HG03354 (cell line): ENCODE measurements around the gene MTIF3.
A peak's percentile ranks its signal among the peaks of the same experiment; 100 is the strongest.

Experiments used
- ATAC-seq: cut with Tn5 transposase; IDR thresholded peaks from one replicate; pipeline ENCODE4 v1.9.1; 2021; ENCODE audit warnings: mild to moderate bottlenecking; ENCODE audit not compliant: unreplicated experiment, poor library complexity, severe bottlenecking

MTIF3 gene

DNA sequence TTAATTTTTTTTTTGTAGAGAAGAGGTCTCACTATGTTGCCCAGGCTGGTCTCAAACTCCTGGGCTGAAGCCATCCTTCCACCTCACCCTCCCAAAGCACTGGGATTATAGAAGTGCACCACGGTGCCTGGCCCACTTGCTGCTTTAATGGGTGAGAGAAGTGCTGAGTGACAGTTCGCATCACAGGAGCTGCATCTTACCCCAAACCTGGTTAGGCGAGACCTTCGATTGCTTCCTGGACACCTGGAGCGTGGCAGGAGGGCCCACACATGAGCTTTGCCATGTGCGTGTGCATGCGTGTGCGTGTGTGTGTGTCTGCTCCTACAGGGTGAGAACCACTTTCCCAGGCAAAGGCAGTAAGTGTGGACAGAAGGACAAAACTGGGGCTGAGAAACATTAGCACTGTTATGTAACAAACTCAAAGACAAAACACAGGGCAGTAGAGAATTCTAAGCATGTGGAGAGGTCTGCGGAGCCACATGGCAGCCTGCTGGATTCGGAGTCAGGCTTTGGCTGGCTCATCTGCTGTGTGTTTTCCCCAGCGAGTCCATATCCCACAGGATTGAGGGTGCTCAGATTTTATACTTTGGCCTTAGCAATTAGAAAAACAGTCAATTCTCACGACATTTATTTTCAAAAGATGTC lies 11.7 kb upstream of the MTIF3 start:
- ATAC-seq, result no peak

DNA sequence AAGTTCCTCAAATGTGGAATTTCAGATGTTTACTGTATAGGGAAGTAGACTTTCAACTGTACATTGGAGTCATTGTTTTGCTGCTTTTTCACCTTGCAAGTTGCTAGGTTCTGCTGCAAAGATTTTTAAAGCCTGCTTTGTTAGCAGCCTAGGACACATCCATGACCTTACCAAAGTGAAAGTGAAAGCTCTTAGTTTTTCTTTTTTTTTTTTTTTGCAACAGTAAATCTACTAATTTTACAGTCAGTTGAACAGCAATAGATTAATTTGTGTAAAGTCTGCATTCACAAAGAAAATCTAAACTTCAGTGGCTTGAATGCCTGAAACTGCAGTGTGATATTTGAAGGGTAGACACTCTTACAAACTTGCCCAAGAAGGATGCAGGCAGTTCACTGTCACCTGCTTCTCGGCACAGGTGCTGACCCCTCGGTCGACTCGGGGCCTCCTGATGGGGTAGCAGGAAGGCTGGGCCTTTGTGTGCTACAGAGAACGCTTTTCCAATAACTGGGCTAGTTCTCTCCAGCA lies 5.0 kb upstream of the MTIF3 start:
- ATAC-seq, result no peak

DNA sequence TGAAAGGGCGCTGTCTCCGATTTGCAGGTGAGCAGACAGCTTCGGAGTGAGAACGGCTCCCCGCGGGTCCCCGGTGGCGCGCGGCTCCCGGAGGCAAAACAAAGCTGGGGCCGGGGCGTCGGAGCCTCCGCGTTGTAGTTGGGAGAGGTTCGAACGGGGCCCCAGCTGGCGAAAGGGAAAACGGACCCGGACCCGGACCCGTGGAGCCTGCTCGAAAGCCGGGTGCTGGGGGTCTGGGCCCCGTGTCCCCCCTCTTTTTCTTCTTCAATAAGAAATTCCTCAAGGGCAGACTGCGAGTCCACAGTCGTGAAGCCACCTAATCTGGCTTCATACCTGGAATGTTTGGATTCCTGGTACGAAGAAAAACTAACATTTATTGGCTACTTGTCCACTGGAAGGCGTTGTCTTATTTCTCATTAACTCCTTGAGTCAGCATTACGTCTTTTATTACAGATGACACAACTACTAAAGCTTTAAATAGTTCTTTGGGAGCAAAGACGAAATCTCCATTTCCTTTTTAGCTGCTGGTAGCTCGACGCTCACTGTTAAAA lies 632 bp upstream of the MTIF3 start:
- no peak for ATAC-seq

DNA sequence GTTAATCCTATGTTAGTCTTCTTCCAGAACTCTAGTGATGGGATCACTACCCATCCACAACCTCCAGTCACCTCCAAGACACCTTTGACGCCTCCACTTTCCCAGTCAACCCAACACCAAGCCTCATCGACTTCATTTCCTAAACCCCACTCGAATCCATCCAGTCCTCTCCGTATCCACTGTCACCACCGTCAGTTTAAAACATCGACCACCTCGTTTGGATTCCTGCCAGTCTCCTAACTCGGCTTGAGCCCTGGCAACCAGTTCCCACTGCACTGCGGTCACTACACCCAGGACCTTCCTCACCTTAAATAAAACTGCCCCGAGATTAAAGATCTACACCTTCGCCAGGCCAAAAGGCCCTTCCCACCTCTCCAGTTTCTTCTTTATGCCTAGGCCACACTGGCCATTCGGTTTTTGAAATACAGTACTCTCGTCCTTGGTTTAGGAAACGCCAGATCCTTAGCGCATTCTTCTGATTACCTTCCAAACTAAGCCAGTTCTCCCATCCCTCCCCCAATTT lies 1.2 kb downstream of the MTIF3 start:
- no peak for ATAC-seq

- ATAC-seq, result no peak
Measured at GRCh38 chr13:27448308-27448707, 2.1 kb downstream of the MTIF3 start.

DNA sequence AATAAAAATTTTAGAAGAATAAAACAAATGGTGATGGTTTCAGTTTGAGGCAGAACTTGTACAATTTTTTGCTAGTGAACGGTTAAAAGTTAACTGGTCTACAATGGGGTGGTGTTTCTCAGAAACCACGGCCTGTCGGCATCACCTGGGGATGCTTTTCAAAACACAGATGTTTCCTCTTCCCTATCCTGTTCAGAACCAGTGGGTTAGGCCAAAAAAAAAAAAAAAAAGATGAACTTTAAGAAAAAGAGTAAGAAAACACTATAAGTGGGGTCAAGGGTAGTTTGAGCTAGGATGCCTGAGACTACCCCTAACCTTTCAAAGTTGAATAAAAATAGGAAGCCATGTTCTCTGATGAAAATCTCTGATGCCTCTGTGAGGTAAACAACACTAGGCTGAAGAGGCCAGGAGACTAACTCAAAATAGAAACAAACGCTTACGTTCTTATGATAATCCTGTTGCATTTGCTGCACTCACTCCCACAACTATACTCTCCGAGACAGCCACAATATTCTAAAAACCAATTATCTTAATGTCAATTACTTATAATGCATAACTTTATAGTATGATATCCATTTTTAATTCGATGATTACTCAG lies 3.3 kb downstream of the MTIF3 start:
- ATAC-seq, result peak; percentile 35

GRCh38 chr13:27442797-27443196 lies 7.6 kb downstream of the MTIF3 start:
- ATAC-seq, result no peak

DNA sequence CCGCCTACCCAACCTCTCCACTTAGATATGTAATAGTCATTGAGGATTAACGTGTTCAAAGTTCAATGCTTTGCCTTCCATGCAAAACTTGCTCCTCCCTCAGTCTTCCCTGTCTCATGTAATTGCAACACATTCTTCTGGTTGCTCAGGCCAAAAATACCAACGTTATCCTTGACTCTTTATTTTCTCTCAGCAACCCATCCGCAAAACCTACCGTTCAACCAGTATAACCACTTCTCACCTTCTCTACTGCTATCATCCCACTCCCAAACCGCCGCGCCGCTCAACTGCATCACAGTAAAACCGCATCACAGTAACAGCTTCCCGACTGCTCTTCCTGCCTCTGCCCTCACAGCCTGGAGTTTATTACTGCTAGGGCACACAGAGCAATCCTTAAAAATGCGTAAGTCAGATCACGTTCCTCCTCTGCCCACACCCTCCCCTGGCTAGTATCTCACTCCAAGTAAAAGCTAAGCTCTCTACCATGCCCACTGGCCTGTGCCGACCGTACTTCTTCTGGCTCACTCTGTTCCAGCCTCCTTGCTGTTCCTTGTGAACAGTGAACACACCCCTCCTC lies 8.2 kb downstream of the MTIF3 start:
- no peak for ATAC-seq

DNA sequence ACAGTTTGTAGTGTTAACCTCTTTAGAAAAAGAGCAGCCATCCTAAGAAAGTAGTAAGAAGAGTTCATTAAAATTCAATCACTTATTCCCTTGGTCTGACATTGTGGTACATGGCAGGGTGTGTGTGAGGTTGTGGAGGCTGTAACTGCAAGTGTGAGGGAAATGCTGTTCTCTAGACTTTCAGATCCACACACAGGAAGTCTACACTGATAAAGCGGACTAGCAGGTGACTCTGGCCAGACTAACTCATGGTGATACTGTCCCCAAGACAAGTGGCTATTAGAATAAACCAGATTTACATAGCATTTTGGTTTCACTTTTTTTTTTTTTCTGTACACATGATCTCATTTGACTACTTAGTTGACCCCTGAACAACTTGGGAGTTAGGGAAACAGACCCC lies 10.0 kb downstream of the MTIF3 start:
- ATAC-seq, result peak; percentile 85

- no peak for ATAC-seq
Measured at GRCh38 chr13:27437126-27437525, 13.2 kb downstream of the MTIF3 start.

GRCh38 chr13:27432611-27433210 lies 17.7 kb downstream of the MTIF3 start:
- no peak for ATAC-seq

GRCh38 chr13:27432180-27432579 lies 18.2 kb downstream of the MTIF3 start:
- ATAC-seq, result no peak

GRCh38 chr13:27428160-27428559 lies 22.2 kb downstream of the MTIF3 start:
- no peak for ATAC-seq

DNA sequence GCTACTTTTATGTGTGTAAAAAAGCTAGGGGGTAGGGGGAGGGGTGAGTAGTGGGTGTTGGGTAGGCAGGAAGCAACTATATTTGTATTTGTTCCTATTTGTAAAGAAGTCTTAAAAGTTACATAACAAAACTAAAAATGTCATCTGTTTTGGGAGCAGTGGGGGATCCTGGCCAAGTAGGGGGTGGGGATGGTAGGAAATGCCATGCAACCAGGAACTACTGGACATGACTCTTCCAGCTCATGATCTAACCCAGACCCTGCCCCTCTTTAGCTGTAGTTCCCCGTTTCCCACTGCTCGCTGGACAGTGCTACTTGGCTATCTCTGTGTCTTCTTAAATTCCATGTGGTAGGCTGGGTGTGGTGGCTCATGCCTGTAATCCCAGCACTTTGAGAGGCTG lies 22.7 kb downstream of the MTIF3 start:
- ATAC-seq, result no peak

GRCh38 chr13:27425918-27426630 lies 24.3 kb downstream of the MTIF3 start:
- peak; percentile 69 for ATAC-seq

- peak; percentile 5 for ATAC-seq
Measured at GRCh38 chr13:27425158-27425917, 25.0 kb downstream of the MTIF3 start.

DNA sequence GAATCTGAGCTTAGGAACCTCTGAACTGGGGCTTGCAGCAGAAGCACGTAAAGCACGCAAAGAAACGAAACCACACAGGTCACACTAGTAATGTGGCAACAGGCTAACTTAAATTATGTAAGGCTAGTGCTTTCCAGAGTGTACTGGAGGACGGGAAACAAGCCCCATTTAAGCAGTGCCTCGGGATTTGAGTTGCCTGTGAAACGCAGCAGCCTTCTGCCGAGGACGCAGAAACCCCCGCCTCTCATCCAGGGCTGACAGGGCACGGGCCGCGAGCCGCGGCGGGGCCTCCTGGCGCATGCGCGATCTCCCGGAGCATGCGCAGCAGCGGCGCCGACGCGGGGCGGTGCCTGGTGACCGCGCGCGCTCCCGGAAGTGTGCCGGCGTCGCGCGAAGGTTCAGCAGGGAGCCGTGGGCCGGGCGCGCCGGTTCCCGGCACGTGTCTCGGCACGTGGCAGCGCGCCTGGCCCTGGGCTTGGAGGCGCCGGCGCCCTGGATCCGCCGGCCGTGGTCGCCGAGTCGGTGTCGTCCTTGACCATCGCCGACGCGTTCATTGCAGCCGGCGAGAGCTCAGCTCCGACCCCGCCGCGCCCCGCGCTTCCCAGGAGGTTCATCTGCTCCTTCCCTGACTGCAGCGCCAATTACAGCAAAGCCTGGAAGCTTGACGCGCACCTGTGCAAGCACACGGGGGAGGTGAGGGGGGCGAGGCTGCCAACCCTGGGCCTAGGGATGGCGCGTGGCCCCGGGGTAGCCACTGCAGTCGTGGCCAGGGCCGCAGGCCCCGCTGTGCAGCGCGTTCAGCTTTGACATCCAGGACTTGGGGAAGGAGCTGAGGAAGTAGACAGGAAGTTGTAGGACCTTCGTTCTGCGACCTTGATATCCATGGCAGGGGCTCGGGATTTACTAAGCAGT lies 25.9 kb downstream of the MTIF3 start, which contains the start of gene GTF3A:
TSS of gene GTF3A (plus strand) at position 374 of the 912 bp plus-strand sequence.
- peak; percentile 71 for ATAC-seq

- ATAC-seq, result no peak
Measured at GRCh38 chr13:27423333-27423732, 27.0 kb downstream of the MTIF3 start.
